CD4-positive, alpha-beta T cell treated with Interleukin-12 subunit alpha and Interleukin-12 subunit beta, for 1 hour (primary cell): Measurements from ENCODE around the gene NRDE2.

Experiments used
- DNase-seq: peaks from one replicate; pipeline ENCODE4 v3.0.0-alpha.2; 2020

NRDE2 gene

DNA sequence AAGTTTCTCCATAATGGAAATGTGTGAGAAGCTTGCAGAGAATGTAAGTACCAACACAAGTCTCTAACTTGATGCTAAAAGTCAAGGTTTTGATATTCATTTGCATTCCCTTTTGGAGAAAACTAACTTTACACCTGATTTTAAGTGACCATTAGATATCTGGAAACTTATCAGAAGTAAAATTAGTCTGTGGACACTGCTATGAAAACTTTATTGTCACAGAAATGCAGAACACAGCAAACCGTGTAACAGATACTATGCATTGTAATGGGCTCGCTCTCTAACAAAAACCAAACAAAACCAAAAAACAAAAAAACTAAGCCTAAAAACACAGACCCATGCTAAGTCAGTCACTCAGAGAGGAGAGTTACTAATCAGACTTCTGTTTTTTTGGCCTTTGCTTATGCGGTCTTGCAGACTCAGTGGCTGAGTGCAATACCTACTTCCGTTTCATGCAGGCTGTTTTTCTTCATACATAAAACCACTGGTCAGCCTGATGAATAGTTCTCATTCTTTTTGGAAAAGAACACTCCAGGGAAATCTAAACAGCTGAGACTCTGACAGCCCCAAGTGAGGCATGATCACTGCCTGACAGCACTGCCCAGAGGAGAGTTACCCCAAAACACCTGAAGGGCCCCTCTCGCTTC is 35.7 kb downstream of the NRDE2 start:
- DNase-seq = no peak

- no peak for DNase-seq
Observed at GRCh38 chr14:90294872-90295271, 36.9 kb downstream of the NRDE2 start.

- DNase-seq = no peak
Observed at GRCh38 chr14:90293766-90294730, 37.7 kb downstream of the NRDE2 start.

- no peak for DNase-seq
Observed at GRCh38 chr14:90291699-90292098, 40.0 kb downstream of the NRDE2 start.

GRCh38 chr14:90290337-90291011 is 41.3 kb downstream of the NRDE2 start:
- DNase-seq = no peak

- no peak for DNase-seq
Observed at GRCh38 chr14:90288651-90289355, 42.9 kb downstream of the NRDE2 start.

- no peak for DNase-seq
Observed at GRCh38 chr14:90287791-90288190, 44.0 kb downstream of the NRDE2 start.

- no peak for DNase-seq
Observed at GRCh38 chr14:90281756-90282155, 50.0 kb downstream of the NRDE2 start.

DNA sequence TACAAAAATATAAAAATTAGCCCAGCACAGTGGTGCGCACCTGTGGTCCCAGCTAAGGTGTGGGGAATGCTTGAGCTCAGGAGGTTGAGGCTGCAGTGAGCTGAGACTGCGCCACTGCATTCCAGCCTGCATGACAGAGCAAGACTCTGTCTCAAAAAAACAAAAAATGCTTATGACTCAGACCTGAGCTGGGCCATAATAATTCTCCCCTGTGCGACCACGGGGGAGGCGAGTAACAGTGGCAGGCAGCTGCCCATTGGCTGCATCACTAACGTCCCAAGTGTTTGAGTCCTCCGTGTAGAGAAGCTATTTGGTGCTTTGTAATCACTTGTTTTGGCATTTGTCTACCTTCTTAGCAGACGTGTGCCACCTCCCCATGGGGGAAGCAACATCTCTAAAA is 50.5 kb downstream of the NRDE2 start:
- no peak for DNase-seq

- no peak for DNase-seq
Observed at GRCh38 chr14:90280096-90280495, 51.6 kb downstream of the NRDE2 start.

- no peak for DNase-seq
Observed at GRCh38 chr14:90278199-90279175, 53.3 kb downstream of the NRDE2 start.

- DNase-seq = no peak
Observed at GRCh38 chr14:90277581-90278198, 54.1 kb downstream of the NRDE2 start.

DNA sequence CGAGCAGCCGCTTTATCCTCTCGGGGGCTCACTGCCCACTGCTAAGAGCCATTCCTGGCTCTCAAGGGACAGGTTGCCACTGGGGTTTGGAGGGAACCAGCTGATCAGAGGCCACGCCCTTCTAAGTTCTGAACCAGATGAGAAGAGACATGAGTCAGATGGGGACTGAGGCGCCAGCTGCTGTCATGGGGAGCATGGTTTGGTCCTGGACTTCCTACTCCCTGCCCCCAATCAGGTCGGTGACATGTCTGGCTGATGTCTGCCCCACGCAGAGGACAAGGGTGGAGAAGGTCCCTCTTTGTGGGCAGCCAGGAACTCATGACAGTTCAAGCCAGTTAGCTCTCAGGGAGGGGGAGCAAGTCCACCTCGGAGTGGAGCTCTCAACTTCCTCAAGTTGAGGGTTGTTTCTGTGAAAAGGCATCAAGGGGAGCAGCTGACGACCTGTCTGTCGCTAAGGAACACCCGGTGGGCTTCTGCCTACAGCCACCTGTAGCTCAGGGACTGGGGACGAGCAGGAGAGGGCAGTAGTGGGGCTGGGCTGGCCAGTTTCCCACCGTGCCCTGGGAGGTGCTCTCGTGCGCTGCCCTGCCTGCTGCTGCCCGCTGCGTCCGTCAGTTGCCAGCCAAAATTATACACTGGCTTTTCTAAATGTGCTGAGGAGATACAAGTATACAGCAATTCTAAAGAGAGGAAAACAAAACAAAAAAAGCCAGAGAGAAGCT is 54.9 kb downstream of the NRDE2 start:
- DNase-seq = no peak

DNA sequence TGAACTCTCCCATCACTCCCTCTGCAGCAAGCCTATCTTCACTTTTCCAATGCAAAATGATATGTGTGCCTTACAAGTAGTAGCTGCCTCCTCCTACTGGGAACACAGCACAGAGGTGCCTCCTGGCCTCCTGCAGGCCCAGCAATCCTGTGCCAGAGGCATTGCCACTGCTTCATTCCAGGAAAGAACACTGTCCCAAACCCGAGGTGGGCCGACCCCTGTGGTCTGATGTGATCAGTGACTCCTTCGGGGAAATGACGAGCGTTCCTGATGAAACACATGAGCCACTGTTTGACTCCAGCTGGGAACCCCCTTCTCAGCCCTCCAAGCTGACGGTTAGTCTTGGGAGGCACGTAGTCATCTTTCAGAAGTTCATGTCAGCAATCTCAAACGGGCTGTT is 55.9 kb downstream of the NRDE2 start:
- DNase-seq = no peak

GRCh38 chr14:90275458-90275814 is 56.3 kb downstream of the NRDE2 start:
- no peak for DNase-seq

GRCh38 chr14:90274808-90275457 is 56.8 kb downstream of the NRDE2 start:
- no peak for DNase-seq

GRCh38 chr14:90274019-90274418 is 57.7 kb downstream of the NRDE2 start:
- no peak for DNase-seq

- no peak for DNase-seq
Observed at GRCh38 chr14:90273532-90273931, 58.2 kb downstream of the NRDE2 start.

- DNase-seq = no peak
Observed at GRCh38 chr14:90272523-90272922, 59.2 kb downstream of the NRDE2 start.

- DNase-seq = no peak
Observed at GRCh38 chr14:90268420-90268819, 63.3 kb downstream of the NRDE2 start.
